Measurements from ENCODE around the gene COQ5.

GRCh38 chr12:120495186-120495730 is 33.7 kb downstream of the COQ5 start:
- TF ChIP-seq CTCF (IDR thresholded peaks at IDR 0.05) (no peak), POLR2A (IDR thresholded peaks at IDR 0.05) (no peak)
